Ishikawa (cell line): ENCODE results near the gene CACNA1C.

ENCODE experiments used
- CEBPB ChIP-seq: IDR thresholded peaks from 2 replicates; pipeline ENCODE4 v1.6.1; 2012
- CREB1 ChIP-seq: IDR thresholded peaks from 2 replicates; pipeline ENCODE4 v1.6.1; 2012; ENCODE audit warnings: low read depth
- EGR1 ChIP-seq: IDR thresholded peaks from 2 replicates; pipeline ENCODE4 v1.6.1; 2012
- EP300 ChIP-seq: IDR thresholded peaks from 2 replicates; pipeline ENCODE4 v1.6.1; 2012; ENCODE audit warnings: borderline replicate concordance
- FOXM1 ChIP-seq: IDR thresholded peaks from 2 replicates; pipeline ENCODE4 v1.6.1; 2012; ENCODE audit warnings: low read depth, borderline replicate concordance
- NFIC ChIP-seq: IDR thresholded peaks from 2 replicates; pipeline ENCODE4 v1.6.1; 2012
- RAD21 ChIP-seq: IDR thresholded peaks from 2 replicates; pipeline ENCODE4 v1.6.1; 2012; ENCODE audit warnings: low read depth
- TAF1 ChIP-seq: IDR thresholded peaks from 2 replicates; pipeline ENCODE4 v1.6.1; 2012; ENCODE audit warnings: low read depth, mild to moderate bottlenecking
- TCF12 ChIP-seq: IDR thresholded peaks from 2 replicates; pipeline ENCODE4 v1.6.1; 2012; ENCODE audit warnings: low read depth
- TEAD4 ChIP-seq: IDR thresholded peaks from 2 replicates; pipeline ENCODE4 v1.6.1; 2012
- USF1 ChIP-seq: IDR thresholded peaks from 2 replicates; pipeline ENCODE4 v1.6.1; 2012
- YY1 ChIP-seq: IDR thresholded peaks from 2 replicates; pipeline ENCODE4 v1.6.1; 2012; ENCODE audit warnings: low read depth
- ZBTB7A ChIP-seq: IDR thresholded peaks from 2 replicates; pipeline ENCODE4 v1.6.1; 2012; ENCODE audit warnings: low read depth
- TF ChIP-seq, protein P1 (sequence below): IDR thresholded peaks from 2 replicates; pipeline ENCODE4 v1.6.1; 2012
- TF ChIP-seq, protein P2 (sequence below): IDR thresholded peaks from 2 replicates; pipeline ENCODE4 v1.6.1; 2012; ENCODE audit warnings: low read depth, mild to moderate bottlenecking

The CACNA1C gene

GRCh38 chr12:2190896-2191533 is 138.2 kb downstream of the CACNA1C start:
- TF ChIP-seq TCF12: no peak
- no peak for TF ChIP-seq TAF1
- TF ChIP-seq ZBTB7A: no peak
- TF ChIP-seq TEAD4: no peak
- TF ChIP-seq EGR1: no peak
- TF ChIP-seq CREB1: no peak
- TF ChIP-seq NFIC: no peak
- TF ChIP-seq, protein P1, sequence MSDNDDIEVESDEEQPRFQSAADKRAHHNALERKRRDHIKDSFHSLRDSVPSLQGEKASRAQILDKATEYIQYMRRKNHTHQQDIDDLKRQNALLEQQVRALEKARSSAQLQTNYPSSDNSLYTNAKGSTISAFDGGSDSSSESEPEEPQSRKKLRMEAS: no peak
- no peak for TF ChIP-seq USF1
- TF ChIP-seq EP300: no peak
- TF ChIP-seq RAD21: no peak
- no peak for TF ChIP-seq CEBPB
- TF ChIP-seq FOXM1: no peak
- TF ChIP-seq, protein P2, sequence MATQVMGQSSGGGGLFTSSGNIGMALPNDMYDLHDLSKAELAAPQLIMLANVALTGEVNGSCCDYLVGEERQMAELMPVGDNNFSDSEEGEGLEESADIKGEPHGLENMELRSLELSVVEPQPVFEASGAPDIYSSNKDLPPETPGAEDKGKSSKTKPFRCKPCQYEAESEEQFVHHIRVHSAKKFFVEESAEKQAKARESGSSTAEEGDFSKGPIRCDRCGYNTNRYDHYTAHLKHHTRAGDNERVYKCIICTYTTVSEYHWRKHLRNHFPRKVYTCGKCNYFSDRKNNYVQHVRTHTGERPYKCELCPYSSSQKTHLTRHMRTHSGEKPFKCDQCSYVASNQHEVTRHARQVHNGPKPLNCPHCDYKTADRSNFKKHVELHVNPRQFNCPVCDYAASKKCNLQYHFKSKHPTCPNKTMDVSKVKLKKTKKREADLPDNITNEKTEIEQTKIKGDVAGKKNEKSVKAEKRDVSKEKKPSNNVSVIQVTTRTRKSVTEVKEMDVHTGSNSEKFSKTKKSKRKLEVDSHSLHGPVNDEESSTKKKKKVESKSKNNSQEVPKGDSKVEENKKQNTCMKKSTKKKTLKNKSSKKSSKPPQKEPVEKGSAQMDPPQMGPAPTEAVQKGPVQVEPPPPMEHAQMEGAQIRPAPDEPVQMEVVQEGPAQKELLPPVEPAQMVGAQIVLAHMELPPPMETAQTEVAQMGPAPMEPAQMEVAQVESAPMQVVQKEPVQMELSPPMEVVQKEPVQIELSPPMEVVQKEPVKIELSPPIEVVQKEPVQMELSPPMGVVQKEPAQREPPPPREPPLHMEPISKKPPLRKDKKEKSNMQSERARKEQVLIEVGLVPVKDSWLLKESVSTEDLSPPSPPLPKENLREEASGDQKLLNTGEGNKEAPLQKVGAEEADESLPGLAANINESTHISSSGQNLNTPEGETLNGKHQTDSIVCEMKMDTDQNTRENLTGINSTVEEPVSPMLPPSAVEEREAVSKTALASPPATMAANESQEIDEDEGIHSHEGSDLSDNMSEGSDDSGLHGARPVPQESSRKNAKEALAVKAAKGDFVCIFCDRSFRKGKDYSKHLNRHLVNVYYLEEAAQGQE: no peak
- no peak for TF ChIP-seq YY1

DNA sequence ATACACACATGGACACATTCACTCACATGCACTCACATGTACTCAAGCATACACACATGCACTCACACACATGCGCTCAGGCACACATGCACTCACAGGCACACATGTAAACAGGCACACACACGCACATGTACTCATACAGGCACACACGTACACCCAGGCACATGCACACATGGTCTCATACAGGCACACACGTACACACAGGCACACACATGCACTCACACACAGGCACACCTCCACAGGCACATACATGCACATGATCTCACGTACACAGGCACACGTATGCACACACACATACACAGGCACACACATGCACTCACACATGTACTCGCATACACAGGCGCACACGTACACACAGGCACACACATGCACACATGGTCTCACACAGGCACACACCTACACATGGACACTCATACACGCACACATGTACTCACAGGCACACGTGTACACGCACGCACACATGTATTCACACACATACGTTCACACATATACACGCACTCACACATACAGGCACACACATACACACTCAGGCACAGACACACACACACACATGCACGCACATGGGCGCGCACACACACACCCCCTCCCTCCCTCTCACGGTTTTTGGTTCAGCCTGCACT is 138.9 kb downstream of the CACNA1C start:
- TF ChIP-seq TEAD4 (no peak), CREB1 (no peak), CEBPB (no peak), TAF1 (no peak), ZBTB7A (no peak), NFIC (no peak), TCF12 (no peak), EGR1 (no peak), USF1 (no peak), EP300 (no peak), RAD21 (no peak), YY1 (no peak), FOXM1 (no peak)
- TF ChIP-seq, protein P2: no peak
- TF ChIP-seq, protein P1: no peak

DNA sequence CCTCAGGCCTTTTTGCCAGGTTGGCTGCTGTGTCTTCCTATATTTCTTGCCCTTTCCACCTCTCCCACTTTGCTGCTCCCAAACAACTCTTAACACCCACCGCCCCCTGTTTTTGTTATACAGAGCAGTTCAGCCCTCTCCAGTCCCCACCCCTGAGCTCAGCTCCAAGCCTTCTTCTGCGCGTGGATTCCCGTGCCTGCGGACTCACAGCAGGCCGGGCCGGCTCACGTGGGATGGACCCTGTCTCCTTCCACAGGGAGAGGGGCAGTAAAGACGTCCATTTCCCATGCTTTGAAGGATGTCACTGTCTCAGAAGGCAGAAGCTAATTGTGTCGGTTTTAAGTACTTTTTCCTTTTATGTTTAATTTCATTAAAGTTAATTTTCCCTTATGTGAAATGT is 139.4 kb downstream of the CACNA1C start:
- TF ChIP-seq ZBTB7A (no peak), RAD21 (no peak), TEAD4 (no peak), FOXM1 (no peak), CREB1 (no peak), TCF12 (no peak), NFIC (no peak), CEBPB (no peak), USF1 (no peak), TAF1 (no peak), YY1 (no peak), EP300 (no peak), EGR1 (no peak)
- TF ChIP-seq, protein P2: no peak
- TF ChIP-seq, protein P1: no peak
